22Rv1 (cell line): ENCODE results near the gene TXK.

Experiments used
- ZFX ChIP-seq: fragments of 450-650 bp; IDR thresholded peaks from 2 replicates; pipeline ENCODE4 v1.6.1; 2017; ENCODE audit warnings: antibody characterized with exemption, borderline replicate concordance
- TF ChIP-seq, protein P1 (sequence below): fragments of 450-650 bp; IDR thresholded peaks from 2 replicates; pipeline ENCODE4 v1.5.1; 2017; ENCODE audit warnings: mild to moderate bottlenecking

DNA sequence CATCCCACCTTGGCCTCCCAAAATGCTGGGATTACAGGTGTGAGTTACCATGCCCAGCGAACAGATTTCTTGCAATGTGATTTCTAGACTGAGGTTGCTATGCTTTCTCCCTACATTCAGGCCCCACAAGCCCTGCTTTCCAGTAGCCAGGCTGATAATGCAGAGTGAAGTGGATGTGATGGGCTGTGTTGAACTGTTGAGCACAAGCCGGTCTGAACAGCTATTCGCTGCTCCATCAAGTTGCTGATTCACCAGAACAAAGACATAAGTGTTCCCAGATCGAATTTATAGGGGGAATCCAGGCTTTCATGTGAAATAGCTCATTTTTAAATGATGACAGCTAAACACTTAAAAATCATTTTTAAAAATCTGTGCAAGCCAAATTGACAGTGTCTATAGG lies 109.5 kb downstream of the TXK start:
- TF ChIP-seq, protein P1, sequence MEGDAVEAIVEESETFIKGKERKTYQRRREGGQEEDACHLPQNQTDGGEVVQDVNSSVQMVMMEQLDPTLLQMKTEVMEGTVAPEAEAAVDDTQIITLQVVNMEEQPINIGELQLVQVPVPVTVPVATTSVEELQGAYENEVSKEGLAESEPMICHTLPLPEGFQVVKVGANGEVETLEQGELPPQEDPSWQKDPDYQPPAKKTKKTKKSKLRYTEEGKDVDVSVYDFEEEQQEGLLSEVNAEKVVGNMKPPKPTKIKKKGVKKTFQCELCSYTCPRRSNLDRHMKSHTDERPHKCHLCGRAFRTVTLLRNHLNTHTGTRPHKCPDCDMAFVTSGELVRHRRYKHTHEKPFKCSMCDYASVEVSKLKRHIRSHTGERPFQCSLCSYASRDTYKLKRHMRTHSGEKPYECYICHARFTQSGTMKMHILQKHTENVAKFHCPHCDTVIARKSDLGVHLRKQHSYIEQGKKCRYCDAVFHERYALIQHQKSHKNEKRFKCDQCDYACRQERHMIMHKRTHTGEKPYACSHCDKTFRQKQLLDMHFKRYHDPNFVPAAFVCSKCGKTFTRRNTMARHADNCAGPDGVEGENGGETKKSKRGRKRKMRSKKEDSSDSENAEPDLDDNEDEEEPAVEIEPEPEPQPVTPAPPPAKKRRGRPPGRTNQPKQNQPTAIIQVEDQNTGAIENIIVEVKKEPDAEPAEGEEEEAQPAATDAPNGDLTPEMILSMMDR = no peak
- TF ChIP-seq ZFX = no peak
